GM12892 (cell line): Measurements from ENCODE around the gene SPDYE17.
"Not testable (repeated sequence)": the region's sequence is repeated elsewhere in the genome, so short reads cannot be mapped to it uniquely, and the experiment has no call there.

ENCODE experiments used
- POLR2A ChIP-seq: IDR thresholded peaks from 2 replicates; pipeline ENCODE4 v1.6.1; 2011; ENCODE audit warnings: low read depth, low read length, control low read depth
- POLR2AphosphoS5 ChIP-seq: IDR thresholded peaks from 2 replicates; pipeline ENCODE4 v1.6.1; 2011; ENCODE audit warnings: low read depth, low read length, control low read depth

- TF ChIP-seq POLR2A, POLR2AphosphoS5: not testable (repeated sequence)
Measured at GRCh38 chr7:77063732-77064131, 31.6 kb upstream of the SPDYE17 start.
